Astrocyte (in vitro differentiated cells and primary cell): ENCODE measurements around the gene MCMBP.
"Not testable (repeated sequence)": the region's sequence is repeated elsewhere in the genome, so short reads cannot be mapped to it uniquely, and the experiment has no call there.

Experiments
- CTCF ChIP-seq: IDR thresholded peaks from 2 replicates; pipeline ENCODE4 v1.5.1; 2011; ENCODE audit warnings: low read depth, mild to moderate bottlenecking, inconsistent platforms, low read length, moderate library complexity; ENCODE audit not compliant: insufficient read depth
- EZH2 ChIP-seq: IDR thresholded peaks from 2 replicates; pipeline ENCODE4 v1.6.1; 2012; ENCODE audit warnings: mild to moderate bottlenecking, low read length, inconsistent platforms; ENCODE audit not compliant: insufficient read depth

- not testable (repeated sequence) for TF ChIP-seq CTCF, EZH2
Observed at GRCh38 chr10:119891849-119892187, 19.2 kb upstream of the MCMBP start.
